Activated T-helper 9 cell treated with anti-CD3 and anti-CD28 coated beads, Interleukin-2, amount 50 U/mL, for 16 hours (primary cell): ENCODE measurements around the gene AK2.

Source experiments
- DNase-seq: peaks from one replicate; pipeline ENCODE4 v3.0.0-alpha.2; 2020; ENCODE audit warnings: low read depth

AK2 gene

DNA sequence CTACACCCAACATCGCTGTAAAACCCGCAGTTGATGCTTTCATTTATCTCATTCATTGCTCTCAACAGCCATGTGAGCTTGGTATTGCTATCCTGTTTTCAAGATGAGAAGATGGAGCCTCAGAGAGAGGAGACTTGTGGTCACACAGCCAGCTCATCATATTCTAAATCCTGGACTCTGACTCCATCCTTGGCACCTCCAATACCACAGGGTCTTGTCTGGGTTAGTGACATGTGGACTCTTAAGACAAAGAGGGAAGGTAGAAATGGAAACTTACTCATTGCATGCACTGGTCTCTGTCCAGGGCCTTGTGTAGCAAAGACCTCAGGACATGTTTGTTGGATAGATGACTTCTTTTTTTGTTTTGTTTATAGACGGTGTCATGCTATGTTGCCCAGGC is 65.1 kb downstream of the AK2 start:
- no peak for DNase-seq

DNA sequence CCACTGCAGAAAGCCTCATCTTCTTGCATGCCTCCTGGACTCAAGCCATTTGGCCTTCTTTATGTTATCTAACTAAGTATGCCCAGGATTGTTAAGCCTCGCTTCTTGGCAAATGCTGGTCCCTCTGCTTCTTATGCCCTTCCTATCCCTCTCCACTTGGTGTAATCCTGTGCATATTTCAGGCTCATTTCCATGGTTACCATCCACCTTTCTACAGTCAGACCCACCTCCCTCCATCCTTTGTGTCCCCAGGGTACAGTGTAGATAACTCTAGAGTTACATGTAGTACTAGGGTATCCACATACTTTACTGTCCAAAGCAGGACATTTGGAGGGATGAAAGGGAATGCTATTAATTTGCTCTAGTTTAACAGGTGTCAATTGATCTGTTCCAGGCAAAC is 65.5 kb downstream of the AK2 start:
- no peak for DNase-seq

DNA sequence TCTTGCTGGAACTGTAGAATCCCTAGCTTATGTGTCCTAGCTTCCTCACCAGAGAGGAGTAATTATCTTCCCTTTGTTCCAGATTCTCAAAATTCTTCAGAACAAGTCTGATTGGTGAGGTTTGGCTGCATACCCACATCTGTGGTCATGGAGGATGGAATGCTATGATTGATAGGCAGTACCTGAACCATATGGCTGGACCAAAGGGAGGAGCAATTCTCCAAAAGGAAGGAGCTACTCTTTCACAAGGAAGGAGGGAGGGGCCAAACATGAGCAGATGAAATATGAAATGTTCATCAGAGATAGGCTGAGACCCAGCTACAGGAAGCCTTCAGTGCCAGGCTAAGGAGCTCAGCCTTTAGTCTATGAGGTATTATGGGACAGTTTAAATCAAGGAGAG is 67.1 kb downstream of the AK2 start:
- no peak for DNase-seq

DNA sequence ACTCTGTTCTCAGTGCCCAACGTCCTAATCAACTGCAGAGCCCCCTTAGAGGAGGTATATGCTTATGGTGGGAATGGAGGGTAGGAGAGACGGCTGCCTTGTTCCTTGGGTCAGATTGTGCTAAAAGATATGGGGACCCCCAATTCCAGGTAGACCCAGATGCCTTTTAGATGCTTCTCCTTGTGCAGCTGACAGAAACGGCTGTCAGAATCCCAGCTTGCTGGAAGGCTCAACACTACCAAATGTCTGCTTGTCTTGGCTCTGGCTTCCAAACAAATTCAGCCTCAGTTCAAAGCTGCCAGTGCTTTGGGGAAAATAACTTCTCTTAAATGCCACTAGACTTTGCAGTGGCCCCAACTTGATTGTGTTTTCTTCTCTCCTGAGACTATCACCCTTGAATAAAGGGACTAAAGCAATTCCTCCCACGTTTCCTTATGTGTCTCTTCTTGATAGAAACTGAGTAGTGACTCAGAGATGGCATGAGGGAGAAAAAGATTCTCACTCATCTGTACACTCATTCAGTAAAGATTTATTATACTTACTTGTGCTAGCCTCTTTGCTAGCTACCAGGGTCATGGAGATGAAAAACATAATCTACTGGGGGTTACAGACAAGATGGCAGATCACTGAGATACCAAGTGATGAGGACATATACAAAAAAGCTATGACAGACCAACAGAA is 68.7 kb downstream of the AK2 start:
- no peak for DNase-seq

DNA sequence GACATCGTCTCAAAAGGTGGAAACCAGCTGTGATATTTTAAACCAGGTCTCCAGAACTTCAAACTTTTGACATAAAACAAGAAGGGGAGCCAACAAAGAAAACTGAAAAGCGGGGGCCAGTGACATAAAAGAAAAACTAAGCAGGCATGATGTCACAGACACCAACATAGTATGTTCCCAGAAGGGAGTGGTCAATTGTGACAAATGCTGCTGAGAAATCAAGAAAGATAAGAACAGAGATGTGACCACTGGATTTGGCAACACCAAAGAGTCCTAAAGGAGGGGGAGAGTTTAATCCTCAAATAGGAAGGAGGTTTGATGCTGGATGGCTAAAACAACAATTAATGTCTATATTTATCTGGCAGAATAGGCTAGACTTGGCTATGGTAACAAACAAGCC is 69.8 kb downstream of the AK2 start:
- DNase-seq = no peak

DNA sequence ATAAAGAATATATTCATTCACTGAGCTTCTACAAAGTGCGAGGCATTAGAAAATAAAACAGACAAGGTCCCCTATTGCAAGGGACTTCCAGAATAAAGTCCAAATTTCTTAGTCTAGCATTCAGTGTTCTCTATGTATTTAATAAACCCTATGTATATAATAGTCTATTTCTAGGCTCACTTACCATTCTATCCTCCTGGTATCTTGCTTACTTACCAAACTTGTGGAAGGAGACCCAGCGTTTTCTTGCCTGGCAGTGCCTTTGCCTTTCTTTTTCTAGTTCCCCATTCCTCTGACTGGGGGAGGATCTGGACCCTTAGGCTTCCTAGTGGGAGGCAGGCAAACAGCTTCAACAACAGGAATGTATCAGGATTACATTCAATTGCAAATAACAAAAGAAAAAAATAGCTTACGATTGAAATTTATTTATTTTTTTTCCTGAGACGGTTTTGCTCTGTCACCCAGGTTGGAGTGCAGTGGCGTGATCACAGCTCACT is 71.4 kb downstream of the AK2 start:
- no peak for DNase-seq

DNA sequence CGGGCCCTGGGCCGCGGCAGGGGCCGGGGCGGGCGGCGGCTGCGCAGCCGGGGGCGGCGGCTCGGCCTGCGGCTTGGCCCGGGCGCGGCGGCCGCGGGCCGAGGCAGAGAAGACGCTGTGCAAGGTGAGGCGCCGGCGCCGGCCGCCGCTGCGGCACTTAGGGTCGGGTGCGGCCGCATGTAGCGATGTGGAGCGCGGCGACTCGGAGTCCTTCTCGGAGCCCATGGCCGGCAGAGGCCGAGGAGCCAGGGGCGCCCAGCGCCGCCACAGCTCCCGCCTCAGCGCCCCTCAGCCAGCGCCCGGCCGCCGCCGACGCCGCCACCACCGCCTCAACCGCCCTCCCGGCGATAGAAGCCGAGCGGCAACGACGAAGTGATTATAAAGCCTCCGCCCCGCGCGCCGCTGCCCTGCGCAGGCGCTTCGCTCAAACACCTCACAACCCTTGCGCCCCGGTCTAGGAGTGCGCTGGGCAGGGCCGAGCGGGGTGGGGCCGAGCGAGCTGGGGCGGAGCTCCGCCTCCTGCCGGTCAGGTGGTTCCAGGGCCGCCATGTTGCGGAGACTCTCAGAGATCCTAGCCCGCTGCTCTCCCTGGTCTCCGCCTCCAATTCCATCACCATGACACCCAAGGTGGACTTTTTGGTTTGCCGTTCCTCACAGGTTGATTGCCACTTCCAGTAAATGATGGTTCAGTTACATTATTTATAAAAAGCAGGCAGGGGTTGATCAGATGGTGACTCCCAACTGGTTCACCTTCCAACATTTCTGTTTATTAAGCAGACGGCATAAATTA is 72.0 kb downstream of the AK2 start, which contains the start of gene RNF19B:
RNF19B (minus strand) TSS at position 349 of the 790 bp plus-strand sequence; CDS start at position 225, 124 bp downstream.
- peak; percentile 94 for DNase-seq

DNA sequence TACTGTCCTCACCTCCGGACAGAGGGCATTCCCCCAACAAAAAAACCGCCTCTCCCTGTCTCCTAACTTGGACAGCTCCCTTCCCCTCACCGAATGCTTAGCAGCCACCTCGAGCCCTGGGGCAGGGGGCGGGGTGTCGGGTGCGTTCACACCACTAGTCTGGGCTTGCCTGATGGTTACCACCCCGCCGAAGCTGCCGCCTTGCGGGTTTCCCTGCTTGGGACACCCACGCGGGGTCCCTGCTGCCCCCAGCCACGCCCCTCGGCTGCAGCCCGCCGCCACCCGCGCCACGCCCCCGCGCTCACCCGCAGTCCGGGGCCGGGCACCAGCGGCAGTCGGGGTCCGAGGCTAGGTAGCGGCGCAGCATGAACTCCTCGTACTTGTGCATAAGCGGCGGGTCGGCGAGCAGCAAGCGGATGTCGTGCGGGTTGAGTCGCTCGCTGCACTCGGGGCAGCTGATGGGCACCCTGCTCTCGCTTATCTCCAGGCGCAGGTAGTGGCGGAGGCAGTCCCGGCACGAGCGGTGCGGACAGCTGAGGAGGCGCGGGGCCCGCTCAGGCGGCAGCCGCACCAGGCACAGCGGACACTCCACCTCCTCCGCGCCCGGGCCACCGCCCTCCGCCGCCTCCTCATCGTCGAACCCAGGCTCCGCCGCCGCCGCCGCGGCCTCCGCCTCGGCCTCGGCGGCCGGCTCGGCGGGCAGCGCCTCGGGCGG is 72.8 kb downstream of the AK2 start:
- peak; percentile 46 for DNase-seq

DNA sequence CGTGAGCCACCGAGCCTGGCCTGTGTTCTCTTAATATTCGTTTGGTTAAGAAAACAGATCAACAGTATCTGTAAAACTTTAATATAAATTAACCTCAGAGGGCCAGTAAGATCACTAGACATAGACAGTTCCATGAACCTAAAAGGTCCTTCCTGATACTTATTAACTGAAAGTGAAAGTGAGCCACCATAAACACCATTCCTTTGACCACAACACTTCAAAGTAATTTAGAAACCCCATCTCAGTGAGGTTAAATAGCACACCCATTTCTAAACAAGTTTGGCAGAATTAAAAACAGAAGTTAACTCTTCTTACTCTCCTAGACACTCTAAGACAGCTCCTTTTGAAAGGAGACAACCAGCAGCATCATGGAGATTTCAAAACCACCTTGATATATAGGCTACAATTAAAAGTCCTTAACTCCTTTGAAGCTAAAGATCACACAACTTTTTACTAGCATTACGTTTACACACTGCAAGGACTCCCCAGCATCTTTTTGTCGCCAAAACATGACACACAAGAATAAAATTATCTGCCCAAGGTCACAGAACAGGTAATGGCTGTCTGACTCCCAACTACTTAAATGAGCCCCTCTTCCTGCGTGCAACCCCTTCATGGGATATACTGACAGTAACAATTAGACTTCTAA is 74.3 kb downstream of the AK2 start:
- DNase-seq = no peak

DNA sequence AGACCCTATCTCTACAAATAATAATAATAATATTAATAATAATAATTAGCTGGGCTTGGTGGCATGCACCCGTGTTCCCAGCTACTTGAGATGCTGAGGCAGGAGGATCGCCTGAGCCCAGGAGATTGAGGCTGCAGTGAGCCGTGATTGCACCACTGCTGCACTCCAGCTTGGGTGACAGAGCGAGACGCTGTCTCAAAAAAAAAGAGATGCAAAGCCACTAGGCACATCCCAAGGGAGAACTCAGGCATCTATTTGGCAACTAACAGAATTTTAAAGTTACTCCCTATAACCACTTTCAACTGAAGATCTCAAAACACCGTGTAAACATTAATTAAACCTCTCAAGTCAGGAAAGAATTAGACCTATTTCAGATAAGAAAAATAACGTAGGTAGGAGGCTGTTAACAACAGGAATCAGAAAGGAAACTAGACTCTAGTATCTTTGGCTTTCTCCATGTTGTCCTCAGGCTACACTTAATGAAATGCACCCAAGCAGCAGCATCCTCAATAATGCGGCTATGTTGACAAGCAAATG is 75.8 kb downstream of the AK2 start:
- no peak for DNase-seq

DNA sequence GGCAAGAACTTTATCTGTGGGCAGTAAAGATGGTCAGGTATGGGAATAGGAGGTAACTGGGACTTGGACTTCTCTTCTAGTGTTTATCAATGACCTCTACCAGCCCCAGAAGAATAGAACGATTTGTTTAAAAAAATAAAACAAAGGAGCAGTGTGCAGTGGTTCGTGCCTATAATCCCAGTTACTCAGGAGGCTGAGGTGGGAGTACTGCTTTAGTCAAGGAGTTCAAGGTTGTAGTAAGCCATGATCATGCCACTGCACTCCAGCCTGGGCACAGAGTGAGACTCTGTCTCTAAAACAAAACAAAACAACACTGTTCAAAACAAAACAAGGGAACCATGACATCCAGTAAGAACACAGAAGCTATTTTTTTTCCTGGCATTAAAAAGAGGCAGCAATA is 76.3 kb downstream of the AK2 start:
- no peak for DNase-seq

DNA sequence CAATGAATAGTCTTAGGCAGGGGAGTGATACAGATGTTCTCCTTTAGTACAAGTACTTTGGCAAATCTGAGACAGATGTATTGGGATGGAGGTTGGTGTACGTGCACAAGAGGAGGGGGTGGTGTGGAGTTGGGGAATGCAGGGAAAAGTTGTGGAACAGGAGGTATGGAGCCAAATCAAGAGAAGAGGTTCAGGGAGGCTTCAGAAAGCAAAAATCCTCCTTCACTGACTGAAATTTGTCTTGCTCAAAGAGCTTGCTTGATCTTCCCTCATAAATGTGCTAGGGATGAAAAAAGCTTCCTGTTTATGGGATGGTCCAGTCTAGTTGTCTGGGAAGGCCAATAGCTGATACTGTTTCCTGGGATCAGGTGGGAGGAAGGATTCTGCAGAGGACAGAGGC is 77.9 kb downstream of the AK2 start:
- no peak for DNase-seq
